ENCODE data around the gene ZDHHC13. TPM values are rescaled to one million over a fixed set of nuclear protein-coding genes. Genes with fewer than 3 reads are reported as not detected.

The ZDHHC13 gene
- total and polyA plus RNA-seq, 2 of the 8 experiments (the other 6 are each of a cell fraction or from before 2014, with no cell fraction given) = 22.4 to 24.1 TPM

DNA sequence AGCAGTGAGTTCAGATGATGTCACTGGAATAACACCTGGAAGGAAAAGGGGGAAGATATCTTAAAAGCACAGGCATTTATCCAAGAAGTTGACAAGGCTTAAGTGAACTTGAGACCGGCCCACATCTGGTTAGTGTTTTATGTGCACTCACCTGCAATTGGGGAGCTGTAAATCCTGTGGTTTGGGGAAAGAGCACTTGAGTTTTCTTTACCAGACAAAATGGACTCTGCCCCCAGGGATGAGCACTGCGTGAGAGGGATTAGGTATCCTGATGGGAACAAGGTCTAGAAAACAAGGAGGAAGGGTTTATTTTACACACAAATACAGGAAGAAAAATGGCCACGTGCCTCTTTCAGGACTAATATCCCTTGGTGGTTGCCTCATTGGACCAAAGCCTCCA, 108.6 kb downstream of the ZDHHC13 start (continued):
- TF ChIP-seq, protein P1, sequence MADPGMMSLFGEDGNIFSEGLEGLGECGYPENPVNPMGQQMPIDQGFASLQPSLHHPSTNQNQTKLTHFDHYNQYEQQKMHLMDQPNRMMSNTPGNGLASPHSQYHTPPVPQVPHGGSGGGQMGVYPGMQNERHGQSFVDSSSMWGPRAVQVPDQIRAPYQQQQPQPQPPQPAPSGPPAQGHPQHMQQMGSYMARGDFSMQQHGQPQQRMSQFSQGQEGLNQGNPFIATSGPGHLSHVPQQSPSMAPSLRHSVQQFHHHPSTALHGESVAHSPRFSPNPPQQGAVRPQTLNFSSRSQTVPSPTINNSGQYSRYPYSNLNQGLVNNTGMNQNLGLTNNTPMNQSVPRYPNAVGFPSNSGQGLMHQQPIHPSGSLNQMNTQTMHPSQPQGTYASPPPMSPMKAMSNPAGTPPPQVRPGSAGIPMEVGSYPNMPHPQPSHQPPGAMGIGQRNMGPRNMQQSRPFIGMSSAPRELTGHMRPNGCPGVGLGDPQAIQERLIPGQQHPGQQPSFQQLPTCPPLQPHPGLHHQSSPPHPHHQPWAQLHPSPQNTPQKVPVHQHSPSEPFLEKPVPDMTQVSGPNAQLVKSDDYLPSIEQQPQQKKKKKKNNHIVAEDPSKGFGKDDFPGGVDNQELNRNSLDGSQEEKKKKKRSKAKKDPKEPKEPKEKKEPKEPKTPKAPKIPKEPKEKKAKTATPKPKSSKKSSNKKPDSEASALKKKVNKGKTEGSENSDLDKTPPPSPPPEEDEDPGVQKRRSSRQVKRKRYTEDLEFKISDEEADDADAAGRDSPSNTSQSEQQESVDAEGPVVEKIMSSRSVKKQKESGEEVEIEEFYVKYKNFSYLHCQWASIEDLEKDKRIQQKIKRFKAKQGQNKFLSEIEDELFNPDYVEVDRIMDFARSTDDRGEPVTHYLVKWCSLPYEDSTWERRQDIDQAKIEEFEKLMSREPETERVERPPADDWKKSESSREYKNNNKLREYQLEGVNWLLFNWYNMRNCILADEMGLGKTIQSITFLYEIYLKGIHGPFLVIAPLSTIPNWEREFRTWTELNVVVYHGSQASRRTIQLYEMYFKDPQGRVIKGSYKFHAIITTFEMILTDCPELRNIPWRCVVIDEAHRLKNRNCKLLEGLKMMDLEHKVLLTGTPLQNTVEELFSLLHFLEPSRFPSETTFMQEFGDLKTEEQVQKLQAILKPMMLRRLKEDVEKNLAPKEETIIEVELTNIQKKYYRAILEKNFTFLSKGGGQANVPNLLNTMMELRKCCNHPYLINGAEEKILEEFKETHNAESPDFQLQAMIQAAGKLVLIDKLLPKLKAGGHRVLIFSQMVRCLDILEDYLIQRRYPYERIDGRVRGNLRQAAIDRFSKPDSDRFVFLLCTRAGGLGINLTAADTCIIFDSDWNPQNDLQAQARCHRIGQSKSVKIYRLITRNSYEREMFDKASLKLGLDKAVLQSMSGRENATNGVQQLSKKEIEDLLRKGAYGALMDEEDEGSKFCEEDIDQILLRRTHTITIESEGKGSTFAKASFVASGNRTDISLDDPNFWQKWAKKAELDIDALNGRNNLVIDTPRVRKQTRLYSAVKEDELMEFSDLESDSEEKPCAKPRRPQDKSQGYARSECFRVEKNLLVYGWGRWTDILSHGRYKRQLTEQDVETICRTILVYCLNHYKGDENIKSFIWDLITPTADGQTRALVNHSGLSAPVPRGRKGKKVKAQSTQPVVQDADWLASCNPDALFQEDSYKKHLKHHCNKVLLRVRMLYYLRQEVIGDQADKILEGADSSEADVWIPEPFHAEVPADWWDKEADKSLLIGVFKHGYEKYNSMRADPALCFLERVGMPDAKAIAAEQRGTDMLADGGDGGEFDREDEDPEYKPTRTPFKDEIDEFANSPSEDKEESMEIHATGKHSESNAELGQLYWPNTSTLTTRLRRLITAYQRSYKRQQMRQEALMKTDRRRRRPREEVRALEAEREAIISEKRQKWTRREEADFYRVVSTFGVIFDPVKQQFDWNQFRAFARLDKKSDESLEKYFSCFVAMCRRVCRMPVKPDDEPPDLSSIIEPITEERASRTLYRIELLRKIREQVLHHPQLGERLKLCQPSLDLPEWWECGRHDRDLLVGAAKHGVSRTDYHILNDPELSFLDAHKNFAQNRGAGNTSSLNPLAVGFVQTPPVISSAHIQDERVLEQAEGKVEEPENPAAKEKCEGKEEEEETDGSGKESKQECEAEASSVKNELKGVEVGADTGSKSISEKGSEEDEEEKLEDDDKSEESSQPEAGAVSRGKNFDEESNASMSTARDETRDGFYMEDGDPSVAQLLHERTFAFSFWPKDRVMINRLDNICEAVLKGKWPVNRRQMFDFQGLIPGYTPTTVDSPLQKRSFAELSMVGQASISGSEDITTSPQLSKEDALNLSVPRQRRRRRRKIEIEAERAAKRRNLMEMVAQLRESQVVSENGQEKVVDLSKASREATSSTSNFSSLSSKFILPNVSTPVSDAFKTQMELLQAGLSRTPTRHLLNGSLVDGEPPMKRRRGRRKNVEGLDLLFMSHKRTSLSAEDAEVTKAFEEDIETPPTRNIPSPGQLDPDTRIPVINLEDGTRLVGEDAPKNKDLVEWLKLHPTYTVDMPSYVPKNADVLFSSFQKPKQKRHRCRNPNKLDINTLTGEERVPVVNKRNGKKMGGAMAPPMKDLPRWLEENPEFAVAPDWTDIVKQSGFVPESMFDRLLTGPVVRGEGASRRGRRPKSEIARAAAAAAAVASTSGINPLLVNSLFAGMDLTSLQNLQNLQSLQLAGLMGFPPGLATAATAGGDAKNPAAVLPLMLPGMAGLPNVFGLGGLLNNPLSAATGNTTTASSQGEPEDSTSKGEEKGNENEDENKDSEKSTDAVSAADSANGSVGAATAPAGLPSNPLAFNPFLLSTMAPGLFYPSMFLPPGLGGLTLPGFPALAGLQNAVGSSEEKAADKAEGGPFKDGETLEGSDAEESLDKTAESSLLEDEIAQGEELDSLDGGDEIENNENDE (IDR thresholded peaks at IDR 0.05; ENCODE audit: insufficient replicate concordance, low read length) = no peak
- no peak for TF ChIP-seq CBX8 (IDR thresholded peaks at IDR 0.05; ENCODE audit: borderline replicate concordance, low read depth, low read length)
